Parathyroid adenoma (tissue), 2 donors: ENCODE results near the gene TTC33.
"Not testable (repeated sequence)": the region's sequence is repeated elsewhere in the genome, so short reads cannot be mapped to it uniquely, and the experiment has no call there.

ENCODE experiments used
- H2AFZ ChIP-seq: fragments of 300-600 bp; sonication (generic); one replicate; pipeline ENCODE4 v1.7.0; 2017; ENCODE audit warnings: antibody characterized with exemption, mild to moderate bottlenecking
- H3K27ac ChIP-seq: fragments of 300-600 bp; sonication (generic); one replicate; pipeline ENCODE4 v1.7.0; 2017
- H3K27me3 ChIP-seq: fragments of 300-600 bp; sonication (generic); one replicate; pipeline ENCODE4 v1.7.0; 2017; ENCODE audit warnings: low read length; ENCODE audit not compliant: control insufficient read depth, insufficient read depth
- H3K36me3 ChIP-seq: fragments of 300-600 bp; sonication (generic); one replicate; pipeline ENCODE4 v1.7.0; 2017; ENCODE audit warnings: low read length; ENCODE audit not compliant: control insufficient read depth, insufficient read depth
- H3K4me1 ChIP-seq: fragments of 300-600 bp; sonication (generic); one replicate; pipeline ENCODE4 v1.7.0; 2017; ENCODE audit warnings: control low read depth
- H3K4me2 ChIP-seq: fragments of 300-600 bp; sonication (generic); one replicate; pipeline ENCODE4 v1.7.0; 2017; ENCODE audit warnings: low read length
- H3K4me3 ChIP-seq: fragments of 300-600 bp; sonication (generic); one replicate; pipeline ENCODE4 v1.7.0; 2017; ENCODE audit warnings: low read depth, low read length
- H3K79me2 ChIP-seq: fragments of 300-600 bp; sonication (generic); one replicate; pipeline ENCODE4 v1.7.0; 2017; ENCODE audit warnings: control low read depth
- H3K9ac ChIP-seq: fragments of 300-600 bp; sonication (generic); one replicate; pipeline ENCODE4 v1.7.0; 2017; ENCODE audit warnings: mild to moderate bottlenecking
- H3K9me3 ChIP-seq: fragments of 300-600 bp; sonication (generic); one replicate; pipeline ENCODE4 v1.7.0; 2017; ENCODE audit warnings: low read length; ENCODE audit not compliant: control insufficient read depth
- TF ChIP-seq, protein P1 (sequence below): fragments of 300-600 bp; sonication (generic); IDR thresholded peaks from one replicate; pipeline ENCODE4 v1.7.0; 2017; ENCODE audit warnings: antibody characterized with exemption, mild to moderate bottlenecking
- donor health status: primary hyperparathyroidism.

TTC33 gene

DNA sequence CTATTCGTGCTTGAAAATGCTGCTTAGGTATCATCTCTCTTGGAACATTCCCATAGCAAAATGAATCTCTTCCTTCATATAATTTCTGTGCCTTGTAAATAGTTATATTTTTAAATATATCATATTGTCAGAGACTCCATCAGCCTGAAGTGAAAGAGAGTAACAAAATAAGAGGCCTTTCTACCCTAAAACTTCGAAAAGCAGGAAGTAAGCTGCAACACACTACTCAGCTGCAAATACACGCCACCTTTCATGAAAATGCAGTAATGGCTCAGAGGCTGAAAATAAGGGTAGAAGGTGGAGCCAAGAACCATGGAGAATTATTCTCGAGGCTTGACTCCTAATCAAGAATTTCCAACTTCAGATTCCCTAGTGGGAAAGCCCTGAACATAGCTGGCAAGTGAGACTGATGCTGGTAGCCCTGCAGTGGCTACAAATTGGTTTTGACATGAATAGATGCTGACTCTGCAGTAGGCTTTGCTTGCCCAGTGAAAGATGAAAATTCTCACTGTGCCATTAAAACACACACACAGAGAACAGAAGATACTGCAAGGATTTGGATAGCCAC lies 106.2 kb downstream of the TTC33 start:
- Histone ChIP-seq H3K79me2 (no peaks in the 10 kb centered on the region), H3K9ac (no peak overlapping the region), H2AFZ (no peak overlapping the region), H3K4me1 (no peaks in the 10 kb centered on the region), H3K36me3 (no peaks in the 10 kb centered on the region), H3K4me3 (no peak overlapping the region), H3K27me3 (no peaks in the 10 kb centered on the region), H3K9me3 (no peaks in the 10 kb centered on the region), H3K4me2 (no peak overlapping the region), H3K27ac (no peak overlapping the region)
- TF ChIP-seq, protein P1, sequence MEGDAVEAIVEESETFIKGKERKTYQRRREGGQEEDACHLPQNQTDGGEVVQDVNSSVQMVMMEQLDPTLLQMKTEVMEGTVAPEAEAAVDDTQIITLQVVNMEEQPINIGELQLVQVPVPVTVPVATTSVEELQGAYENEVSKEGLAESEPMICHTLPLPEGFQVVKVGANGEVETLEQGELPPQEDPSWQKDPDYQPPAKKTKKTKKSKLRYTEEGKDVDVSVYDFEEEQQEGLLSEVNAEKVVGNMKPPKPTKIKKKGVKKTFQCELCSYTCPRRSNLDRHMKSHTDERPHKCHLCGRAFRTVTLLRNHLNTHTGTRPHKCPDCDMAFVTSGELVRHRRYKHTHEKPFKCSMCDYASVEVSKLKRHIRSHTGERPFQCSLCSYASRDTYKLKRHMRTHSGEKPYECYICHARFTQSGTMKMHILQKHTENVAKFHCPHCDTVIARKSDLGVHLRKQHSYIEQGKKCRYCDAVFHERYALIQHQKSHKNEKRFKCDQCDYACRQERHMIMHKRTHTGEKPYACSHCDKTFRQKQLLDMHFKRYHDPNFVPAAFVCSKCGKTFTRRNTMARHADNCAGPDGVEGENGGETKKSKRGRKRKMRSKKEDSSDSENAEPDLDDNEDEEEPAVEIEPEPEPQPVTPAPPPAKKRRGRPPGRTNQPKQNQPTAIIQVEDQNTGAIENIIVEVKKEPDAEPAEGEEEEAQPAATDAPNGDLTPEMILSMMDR = no peak

DNA sequence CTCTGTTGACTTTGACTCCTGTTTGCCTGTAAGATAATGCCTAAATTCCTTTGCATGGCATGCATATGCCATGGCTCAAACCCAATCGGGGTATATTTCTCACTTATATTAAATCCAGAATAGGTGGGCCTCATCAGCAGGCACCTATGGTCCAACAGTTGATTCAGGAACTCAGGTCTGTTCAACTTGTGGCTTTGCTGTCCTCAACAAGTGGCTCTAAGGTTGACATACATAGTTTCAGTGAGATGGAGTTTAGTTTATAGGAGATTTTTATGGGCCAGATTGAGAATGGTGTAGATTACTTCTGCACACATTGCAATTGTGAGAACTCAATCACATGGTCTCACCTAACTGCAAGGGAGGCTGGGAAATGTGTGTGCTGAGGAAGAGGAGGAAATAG lies 107.6 kb downstream of the TTC33 start:
- Histone ChIP-seq H3K4me2 (no peak overlapping the region), H3K27ac (no peak overlapping the region), H3K9ac (no peak overlapping the region), H2AFZ (no peak overlapping the region), H3K27me3 (no peaks in the 10 kb centered on the region), H3K36me3 (no peaks in the 10 kb centered on the region), H3K9me3 (no peaks in the 10 kb centered on the region), H3K79me2 (no peaks in the 10 kb centered on the region), H3K4me1 (no peaks in the 10 kb centered on the region), H3K4me3 (no peak overlapping the region)
- TF ChIP-seq, protein P1 = no peak

DNA sequence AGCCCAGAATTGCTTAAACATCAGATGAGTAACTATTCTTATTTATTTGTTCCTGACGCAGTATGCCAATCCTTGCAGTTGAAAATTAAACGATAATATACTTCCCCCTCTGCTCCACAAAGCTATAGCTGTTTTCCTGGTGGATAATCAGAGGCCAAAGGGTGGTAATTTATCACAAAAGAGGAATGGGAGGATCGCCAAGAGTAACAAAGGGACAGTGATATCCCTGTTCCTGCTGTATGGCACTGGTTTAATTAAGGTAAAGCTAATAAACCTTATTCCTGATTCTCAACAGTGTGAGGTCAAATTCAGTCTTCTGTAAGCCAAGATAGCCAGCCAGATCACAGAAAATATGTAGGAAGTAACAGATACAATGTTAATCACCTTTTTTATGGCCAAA lies 109.5 kb downstream of the TTC33 start:
- H3K4me3 ChIP-seq = no peak overlapping the region
- no peaks in the 10 kb centered on the region for H3K27me3 ChIP-seq
- H3K9ac ChIP-seq = no peak overlapping the region
- TF ChIP-seq, protein P1 = no peak
- H3K4me2 ChIP-seq = no peak overlapping the region
- no peaks in the 10 kb centered on the region for H3K4me1 ChIP-seq
- H3K79me2 ChIP-seq = no peaks in the 10 kb centered on the region
- no peaks in the 10 kb centered on the region for H3K9me3 ChIP-seq
- H3K36me3 ChIP-seq = no peaks in the 10 kb centered on the region
- no peak overlapping the region for H3K27ac ChIP-seq
- no peak overlapping the region for H2AFZ ChIP-seq

DNA sequence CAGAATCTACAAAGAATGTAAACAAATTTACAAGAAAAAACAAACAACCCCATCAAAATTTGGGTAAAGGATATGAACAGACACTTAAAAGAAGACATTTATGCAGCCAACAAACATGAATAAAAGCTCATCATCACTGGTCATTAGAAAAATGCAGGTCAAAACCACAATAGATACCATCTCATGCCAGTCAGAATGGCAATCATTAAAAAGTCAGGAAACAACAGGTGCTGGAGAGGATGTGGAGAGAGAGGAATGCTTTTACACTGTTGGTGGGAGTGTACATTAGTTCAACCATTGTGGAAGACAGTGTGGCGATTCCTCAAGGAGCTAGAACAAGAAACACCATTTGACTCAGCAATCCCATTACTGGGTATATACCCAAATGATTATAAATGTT lies 116.2 kb downstream of the TTC33 start:
- H2AFZ ChIP-seq, H3K9me3 ChIP-seq, H3K27ac ChIP-seq, H3K4me3 ChIP-seq, H3K79me2 ChIP-seq, H3K36me3 ChIP-seq, H3K27me3 ChIP-seq, H3K9ac ChIP-seq, H3K4me2 ChIP-seq, H3K4me1 ChIP-seq: not testable (repeated sequence)

DNA sequence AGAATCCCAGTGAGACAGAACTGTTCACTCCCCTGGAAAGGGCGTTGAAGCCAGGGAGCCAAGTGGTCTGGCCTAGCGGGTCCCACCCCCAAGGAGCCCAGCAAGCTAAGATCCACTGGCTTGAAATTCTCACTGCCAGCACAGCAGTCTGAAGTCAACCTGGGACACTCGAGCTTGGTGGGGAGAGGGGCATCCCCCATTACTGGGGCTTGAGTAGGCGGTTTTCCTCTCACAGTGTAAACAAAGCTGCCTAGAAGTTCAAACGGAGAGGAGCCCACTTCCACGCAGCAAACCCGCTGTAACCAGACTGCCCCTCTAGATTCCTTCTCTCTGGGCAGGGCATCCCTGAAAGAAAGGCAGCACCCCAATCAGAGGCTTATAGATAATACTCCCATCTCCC lies 121.2 kb downstream of the TTC33 start:
- Histone ChIP-seq H3K9me3 (no peaks in the 10 kb centered on the region), H3K9ac (no peak overlapping the region), H3K36me3 (no peaks in the 10 kb centered on the region), H3K27me3 (no peaks in the 10 kb centered on the region), H3K79me2 (no peaks in the 10 kb centered on the region), H2AFZ (no peak overlapping the region), H3K4me2 (no peak overlapping the region), H3K4me1 (no peaks in the 10 kb centered on the region), H3K27ac (no peak overlapping the region), H3K4me3 (no peak overlapping the region)
- TF ChIP-seq, protein P1 = no peak
